Thoracic aorta (tissue), 2 donors: Measurements from ENCODE around the gene PFN4. TPM values are rescaled to one million over a fixed set of nuclear protein-coding genes. Genes with fewer than 3 reads are reported as not detected.

Experiments
- ATAC-seq: fragments of 150-250 bp; one replicate; pipeline ENCODE4 v1.8.0; 2017; ENCODE audit warnings: low read depth; ENCODE audit not compliant: insufficient number of reproducible peaks, low FRiP score
- DNase-seq: peaks from one replicate; pipeline ENCODE4 v3.0.0-alpha.2; 2020; ENCODE audit warnings: low spot score
- H3K27ac ChIP-seq, 2 donors: fragments of 200-600 bp; sonication (generic); 1 replicate in 1 of 2; 2 replicates in 1 of 2; pipeline ENCODE4 v1.5.1; 2016; ENCODE audit warnings: mild to moderate bottlenecking in 2 of 2, moderate library complexity in 2 of 2
- H3K27me3 ChIP-seq: fragments of 200-600 bp; sonication (generic); replicated peaks from 2 replicates; pipeline ENCODE4 v1.6.0; 2016; ENCODE audit warnings: mild to moderate bottlenecking; ENCODE audit not compliant: insufficient read depth
- H3K36me3 ChIP-seq: fragments of 200-600 bp; sonication (generic); one replicate; pipeline ENCODE4 v1.5.1; 2016
- H3K4me1 ChIP-seq, 2 donors: fragments of 200-600 bp; sonication (generic); 1 replicate in 1 of 2; 2 replicates in 1 of 2; pipeline versions ENCODE4 v1.5.1 to v1.6.0; 2016; ENCODE audit warnings: low read depth in 2 of 2, mild to moderate bottlenecking in 1 of 2; ENCODE audit not compliant: control insufficient read depth in 1 of 2
- H3K4me3 ChIP-seq: fragments of 200-600 bp; sonication (generic); 2 replicates; pipeline ENCODE4 v1.5.1; 2016; ENCODE audit warnings: mild to moderate bottlenecking
- H3K9me3 ChIP-seq: fragments of 200-600 bp; sonication (generic); 2 replicates; pipeline ENCODE4 v1.5.1; 2016
- CTCF ChIP-seq: fragments of 200-600 bp; sonication (generic); IDR thresholded peaks from one replicate; pipeline ENCODE4 v1.5.1; 2019; ENCODE audit warnings: antibody characterized with exemption
- total RNA-seq, 2 donors: library from RNA; depleted of rRNA; stranded (reverse); fragments of >200 nt; gene quantifications; one replicate each; pipeline versions ENCODE4 v1.1.0 to v1.2.3, GENCODE V29; 2016

Gene PFN4
- total RNA-seq, 2 donors from 2014 or later = 1.9 TPM; not detected in 1

- ATAC-seq = peak; percentile 24
- peaks cover 7% of the 10 kb centered on the region for H3K36me3 ChIP-seq
- H3K4me3 ChIP-seq = peak overlapping the region; percentile 74
- H3K27ac ChIP-seq = peak overlapping the region; percentile 81 to 87
- no peaks in the 10 kb centered on the region for H3K27me3 ChIP-seq
- H3K4me1 ChIP-seq = peaks cover 7 to 19% of the 10 kb centered on the region in 2 donors
- no peak for TF ChIP-seq CTCF
- no peak for DNase-seq
- no peaks in the 10 kb centered on the region for H3K9me3 ChIP-seq
Observed at GRCh38 chr2:24083567-24084385, 39.4 kb downstream of the PFN4 start.

GRCh38 chr2:24082787-24083566 lies 40.2 kb downstream of the PFN4 start:
- peaks cover 7% of the 10 kb centered on the region for H3K36me3 ChIP-seq

GRCh38 chr2:24080701-24081100 lies 42.4 kb downstream of the PFN4 start:
- H3K9me3 ChIP-seq = no peaks in the 10 kb centered on the region
- no peak for TF ChIP-seq CTCF

More at GRCh38 chr2:24082787-24083566, 40.2 kb downstream of the PFN4 start:
- H3K4me1 ChIP-seq = peaks cover 7 to 20% of the 10 kb centered on the region in 2 donors
- no peak for DNase-seq
- peak overlapping the region; percentile 81 to 87 for H3K27ac ChIP-seq
- ATAC-seq = no peak
- no peaks in the 10 kb centered on the region for H3K27me3 ChIP-seq
- H3K9me3 ChIP-seq = no peaks in the 10 kb centered on the region
- H3K4me3 ChIP-seq = peak overlapping the region; percentile 74
- TF ChIP-seq CTCF = no peak

GRCh38 chr2:24077879-24078278 lies 45.3 kb downstream of the PFN4 start:
- Histone ChIP-seq H3K4me1 (peaks cover 0 to 17% of the 10 kb centered on the region in 2 donors), H3K27ac (peak overlapping the region; percentile 92 to 93), H3K9me3 (no peaks in the 10 kb centered on the region), H3K27me3 (no peaks in the 10 kb centered on the region), H3K36me3 (peaks cover 7% of the 10 kb centered on the region), H3K4me3 (peak overlapping the region; percentile 96)
- TF ChIP-seq CTCF = no peak
- ATAC-seq = no peak
- no peak for DNase-seq

More at GRCh38 chr2:24080701-24081100, 42.4 kb downstream of the PFN4 start:
- no peak for ATAC-seq
- DNase-seq = no peak
- Histone ChIP-seq H3K4me3 (no peak overlapping the region), H3K27ac (no peak overlapping the region), H3K27me3 (no peaks in the 10 kb centered on the region), H3K36me3 (peaks cover 7% of the 10 kb centered on the region), H3K4me1 (peaks cover 7 to 26% of the 10 kb centered on the region in 2 donors)

GRCh38 chr2:24077535-24077877 lies 45.6 kb downstream of the PFN4 start:
- Histone ChIP-seq H3K9me3 (no peaks in the 10 kb centered on the region), H3K4me3 (peak overlapping the region; percentile 96), H3K4me1 (peaks cover 0 to 17% of the 10 kb centered on the region in 2 donors), H3K27ac (peak overlapping the region; percentile 92 to 93), H3K27me3 (no peaks in the 10 kb centered on the region), H3K36me3 (peaks cover 9% of the 10 kb centered on the region)
- DNase-seq = no peak
- ATAC-seq = no peak
- TF ChIP-seq CTCF = no peak
